ENCODE data around the gene CLPTM1. TPM values are rescaled to one million over a fixed set of nuclear protein-coding genes. Genes with fewer than 3 reads are reported as not detected.

Gene CLPTM1
- polyA plus RNA-seq, 1 experiment = 51.5 TPM

GRCh38 chr19:44988273-44988672 lies 33.1 kb downstream of the CLPTM1 start:
- CTCF ChIA-PET = interaction anchor here (0.6 to 1.8 kb wide), 4 partner anchors 9 to 283 kb away, joined by 3 to 7 read pairs (median 4); partner anchors contain the start of gene NECTIN2
- no peak overlapping the region for H3K27ac ChIP-seq (ENCODE audit: low read depth, low read length)
- no peaks in the 10 kb centered on the region for H3K9me3 ChIP-seq (ENCODE audit: control insufficient read depth, insufficient read depth, low read length)
- POLR2A ChIA-PET = no interaction called here
- H3K27me3 ChIP-seq (ENCODE audit: control insufficient read depth, insufficient read depth, low read length) = no peaks in the 10 kb centered on the region
- DNase-seq (ENCODE audit: low read depth, low spot score) = no peak
- TF ChIP-seq, protein P1, sequence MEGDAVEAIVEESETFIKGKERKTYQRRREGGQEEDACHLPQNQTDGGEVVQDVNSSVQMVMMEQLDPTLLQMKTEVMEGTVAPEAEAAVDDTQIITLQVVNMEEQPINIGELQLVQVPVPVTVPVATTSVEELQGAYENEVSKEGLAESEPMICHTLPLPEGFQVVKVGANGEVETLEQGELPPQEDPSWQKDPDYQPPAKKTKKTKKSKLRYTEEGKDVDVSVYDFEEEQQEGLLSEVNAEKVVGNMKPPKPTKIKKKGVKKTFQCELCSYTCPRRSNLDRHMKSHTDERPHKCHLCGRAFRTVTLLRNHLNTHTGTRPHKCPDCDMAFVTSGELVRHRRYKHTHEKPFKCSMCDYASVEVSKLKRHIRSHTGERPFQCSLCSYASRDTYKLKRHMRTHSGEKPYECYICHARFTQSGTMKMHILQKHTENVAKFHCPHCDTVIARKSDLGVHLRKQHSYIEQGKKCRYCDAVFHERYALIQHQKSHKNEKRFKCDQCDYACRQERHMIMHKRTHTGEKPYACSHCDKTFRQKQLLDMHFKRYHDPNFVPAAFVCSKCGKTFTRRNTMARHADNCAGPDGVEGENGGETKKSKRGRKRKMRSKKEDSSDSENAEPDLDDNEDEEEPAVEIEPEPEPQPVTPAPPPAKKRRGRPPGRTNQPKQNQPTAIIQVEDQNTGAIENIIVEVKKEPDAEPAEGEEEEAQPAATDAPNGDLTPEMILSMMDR (IDR thresholded peaks at IDR 0.05; ENCODE audit: low read depth, low read length) = no peak
- no peak overlapping the region for H3K4me3 ChIP-seq (ENCODE audit: low read depth, low read length)

GRCh38 chr19:44988896-44989556 lies 33.8 kb downstream of the CLPTM1 start:
- DNase-seq (ENCODE audit: low read depth, low spot score) = peak; percentile 8
- POLR2A ChIA-PET = interaction anchor here (0.6 kb wide), 1 partner anchor 27 kb away, joined by 5 read pairs; no protein-coding TSS in a partner anchor
- CTCF ChIA-PET = interaction anchor here (0.6 to 1.8 kb wide), 6 partner anchors 8 to 350 kb away, joined by 3 to 7 read pairs (median 4); no protein-coding TSS in a partner anchor
- Histone ChIP-seq H3K27ac (ENCODE audit: low read depth, low read length) (no peak overlapping the region), H3K9me3 (ENCODE audit: control insufficient read depth, insufficient read depth, low read length) (no peaks in the 10 kb centered on the region), H3K27me3 (ENCODE audit: control insufficient read depth, insufficient read depth, low read length) (no peaks in the 10 kb centered on the region), H3K4me3 (ENCODE audit: low read depth, low read length) (no peak overlapping the region)
- TF ChIP-seq, protein P1 (IDR thresholded peaks at IDR 0.05; ENCODE audit: low read depth, low read length) = peak; percentile 63

DNA sequence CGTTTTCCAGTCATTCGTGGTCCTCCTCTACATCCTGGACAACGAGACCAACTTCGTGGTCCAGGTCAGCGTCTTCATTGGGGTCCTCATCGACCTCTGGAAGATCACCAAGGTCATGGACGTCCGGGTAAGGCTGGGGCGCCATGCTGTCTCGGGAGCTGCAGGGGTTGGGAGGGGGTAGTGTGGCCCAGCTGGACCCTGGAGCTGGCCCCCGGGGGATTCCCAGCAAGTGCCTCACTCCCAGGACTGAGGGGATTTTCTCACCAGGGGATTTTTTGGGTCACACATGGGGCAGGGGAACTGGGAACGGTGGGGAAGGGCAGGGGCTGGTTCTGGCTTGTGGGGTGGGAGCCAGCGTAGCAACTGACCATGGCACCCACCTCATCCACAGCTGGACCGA lies 35.3 kb downstream of the CLPTM1 start:
- TF ChIP-seq, protein P1 (IDR thresholded peaks at IDR 0.05; ENCODE audit: low read depth, low read length) = no peak
- CTCF ChIA-PET = interaction anchor here (1.0 to 1.8 kb wide), 4 partner anchors 8 to 69 kb away, joined by 3 to 7 read pairs (median 4); partner anchors contain the start of gene RELB
- POLR2A ChIA-PET = no interaction called here
- Histone ChIP-seq H3K27ac (ENCODE audit: low read depth, low read length) (no peak overlapping the region), H3K9me3 (ENCODE audit: control insufficient read depth, insufficient read depth, low read length) (no peaks in the 10 kb centered on the region), H3K4me3 (ENCODE audit: low read depth, low read length) (no peak overlapping the region), H3K27me3 (ENCODE audit: control insufficient read depth, insufficient read depth, low read length) (no peaks in the 10 kb centered on the region)
- no peak for DNase-seq (ENCODE audit: low read depth, low spot score)

GRCh38 chr19:44990966-44991365 lies 35.8 kb downstream of the CLPTM1 start:
- Histone ChIP-seq H3K27ac (ENCODE audit: low read depth, low read length) (no peak overlapping the region), H3K4me3 (ENCODE audit: low read depth, low read length) (no peak overlapping the region), H3K27me3 (ENCODE audit: control insufficient read depth, insufficient read depth, low read length) (no peaks in the 10 kb centered on the region), H3K9me3 (ENCODE audit: control insufficient read depth, insufficient read depth, low read length) (no peaks in the 10 kb centered on the region)
- TF ChIP-seq, protein P1 (IDR thresholded peaks at IDR 0.05; ENCODE audit: low read depth, low read length) = no peak
- ChIA-PET CTCF (interaction anchor here (1.8 kb wide), 1 partner anchor 10 kb away, joined by 4 read pairs; the partner anchor contains the start of gene RELB), POLR2A (no interaction called here)
- DNase-seq (ENCODE audit: low read depth, low spot score) = no peak

All from AG04450 (cell line).